NK-92 (cell line): ENCODE results near the gene FOXL2NB.

Experiments used
- DNase-seq: peaks from one replicate; lab custom pipeline; 2025; ENCODE audit not compliant: unreplicated experiment; lab: John Stamatoyannopoulos, UW

Gene FOXL2NB

DNA sequence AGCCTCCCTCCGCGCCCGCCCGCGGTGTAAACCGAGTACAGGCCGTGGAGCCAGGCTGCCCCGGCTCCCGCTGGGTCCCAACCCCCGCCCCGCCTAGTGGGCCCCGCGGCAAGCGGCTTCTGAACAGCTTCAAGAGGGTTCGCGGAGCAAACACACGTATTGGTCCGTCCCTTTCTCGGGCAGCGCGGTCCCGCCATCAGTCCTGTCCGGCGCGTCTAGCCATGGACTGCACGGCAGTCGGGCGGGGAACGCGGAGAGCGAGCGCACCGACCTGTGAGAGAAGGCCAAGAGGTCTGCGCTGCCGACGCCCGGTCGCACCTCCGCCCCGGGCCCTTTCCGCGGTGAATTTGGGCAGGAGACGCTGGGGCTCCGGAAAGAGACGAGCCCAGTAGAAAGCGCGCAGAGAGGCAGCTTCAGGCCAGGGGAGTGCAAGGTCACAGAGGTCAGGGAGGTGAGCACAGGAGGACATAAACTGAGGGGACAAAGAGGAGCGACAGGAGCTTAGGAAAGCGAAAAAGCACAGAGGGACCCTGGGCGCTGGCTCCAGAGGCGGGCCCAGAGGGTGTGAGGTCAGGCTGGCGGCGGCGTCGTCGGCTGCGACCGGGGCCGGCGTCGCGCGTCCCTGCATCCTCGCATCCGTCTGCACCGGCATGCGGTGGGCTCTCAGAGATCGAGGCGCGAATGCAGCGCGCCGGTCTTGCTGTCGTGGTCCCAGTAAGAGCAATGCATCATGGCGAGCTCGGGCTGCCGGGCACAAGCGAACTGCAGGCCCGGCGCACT lies 1.9 kb upstream of the FOXL2NB start:
- DNase-seq, result no peak

DNA sequence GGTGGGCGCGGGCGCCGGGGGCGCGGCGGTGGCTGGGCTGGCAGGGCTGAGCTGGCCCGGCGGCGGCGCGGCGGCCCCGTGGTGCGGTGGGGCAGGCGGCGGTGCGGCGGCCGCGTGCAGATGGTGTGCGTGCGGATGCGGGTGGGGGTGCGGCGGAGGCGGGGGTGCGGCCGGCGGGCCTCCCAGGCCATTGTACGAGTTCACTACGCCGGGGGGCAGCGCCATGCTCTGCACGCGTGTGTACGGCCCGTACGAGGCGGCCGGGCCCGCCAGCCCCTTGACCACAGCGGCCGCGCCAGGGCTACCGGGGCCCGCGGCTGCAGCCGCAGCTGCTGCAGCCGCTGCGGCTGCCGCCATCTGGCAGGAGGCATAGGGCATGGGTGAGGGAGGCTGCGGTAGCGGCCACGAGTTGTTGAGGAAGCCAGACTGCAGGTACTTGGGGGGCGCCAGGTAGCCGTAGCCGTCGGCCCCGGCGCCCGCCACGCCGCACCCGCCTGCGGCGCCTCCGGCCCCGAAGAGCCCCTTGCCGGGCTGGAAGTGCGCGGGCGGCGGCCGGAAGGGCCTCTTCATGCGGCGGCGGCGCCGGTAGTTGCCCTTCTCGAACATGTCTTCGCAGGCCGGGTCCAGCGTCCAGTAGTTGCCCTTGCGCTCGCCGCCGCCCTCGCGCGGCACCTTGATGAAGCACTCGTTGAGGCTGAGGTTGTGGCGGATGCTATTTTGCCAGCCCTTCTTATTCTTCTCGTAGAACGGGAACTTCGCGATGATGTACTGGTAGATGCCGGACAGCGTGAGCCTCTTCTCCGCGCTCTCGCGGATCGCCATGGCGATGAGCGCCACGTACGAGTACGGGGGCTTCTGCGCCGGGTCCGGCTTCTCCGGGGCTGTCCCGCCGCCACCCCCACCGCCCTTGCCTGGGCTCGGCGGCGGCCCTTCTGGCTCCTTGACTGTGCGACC lies 1.0 kb upstream of the FOXL2NB start:
- no peak for DNase-seq

- DNase-seq, result no peak
Observed at GRCh38 chr3:138947495-138948121, 591 bp downstream of the FOXL2NB start.

GRCh38 chr3:138948371-138949001 lies 1.5 kb downstream of the FOXL2NB start:
- DNase-seq, result no peak

- DNase-seq, result no peak
Observed at GRCh38 chr3:138949002-138949418, 2.0 kb downstream of the FOXL2NB start.

GRCh38 chr3:138949445-138950005 lies 2.5 kb downstream of the FOXL2NB start:
- DNase-seq, result no peak

DNA sequence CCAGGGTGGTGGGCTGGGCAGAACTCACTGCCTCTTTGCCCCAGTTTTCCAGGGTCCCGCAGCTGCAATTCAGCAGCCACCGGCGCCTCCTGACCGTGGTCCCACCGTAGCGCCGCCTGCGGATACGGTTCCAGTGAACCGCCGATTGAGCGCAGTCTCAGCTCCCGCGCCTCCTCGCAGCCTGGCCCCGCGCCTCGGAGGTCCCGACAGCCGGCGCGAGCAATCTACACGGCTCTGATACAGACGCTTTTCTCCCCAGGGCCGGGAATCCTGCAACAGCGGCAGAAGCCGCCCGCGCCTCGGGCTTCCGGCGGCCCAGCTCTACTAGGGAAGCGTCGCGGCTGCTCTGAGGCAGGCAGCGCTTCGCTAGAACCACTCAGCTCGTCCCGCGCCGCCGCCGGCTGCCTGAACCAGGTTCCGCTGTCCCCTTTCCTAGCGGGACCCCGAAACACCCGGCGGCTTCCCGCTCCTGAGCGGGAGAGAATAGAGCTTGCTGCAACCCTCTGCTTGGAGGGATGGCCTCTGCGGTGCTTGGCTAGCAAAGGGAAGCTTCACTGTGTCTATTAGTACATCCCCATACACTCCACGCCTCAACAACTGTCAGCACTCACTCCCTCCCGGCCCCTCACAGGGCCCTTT lies 3.1 kb downstream of the FOXL2NB start:
- no peak for DNase-seq

DNA sequence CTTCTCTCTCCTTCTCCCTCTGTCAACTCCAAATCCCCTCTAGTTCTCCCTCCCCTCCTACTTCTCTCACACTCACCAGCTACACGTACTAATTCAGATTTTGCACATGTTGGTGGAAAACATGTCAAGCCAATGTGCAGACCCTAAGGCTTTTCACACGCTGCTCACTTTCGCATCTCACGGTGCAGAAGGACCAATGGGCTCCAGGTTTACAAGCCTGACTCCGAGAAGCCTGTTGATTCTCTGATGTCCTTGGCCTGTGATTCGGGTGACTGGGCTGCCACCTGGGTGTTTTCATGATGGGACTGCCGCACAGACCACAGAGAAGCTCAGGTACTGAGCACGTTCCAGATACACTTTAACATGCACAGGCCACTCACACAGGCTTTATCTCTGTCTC lies 3.7 kb downstream of the FOXL2NB start:
- DNase-seq, result no peak

DNA sequence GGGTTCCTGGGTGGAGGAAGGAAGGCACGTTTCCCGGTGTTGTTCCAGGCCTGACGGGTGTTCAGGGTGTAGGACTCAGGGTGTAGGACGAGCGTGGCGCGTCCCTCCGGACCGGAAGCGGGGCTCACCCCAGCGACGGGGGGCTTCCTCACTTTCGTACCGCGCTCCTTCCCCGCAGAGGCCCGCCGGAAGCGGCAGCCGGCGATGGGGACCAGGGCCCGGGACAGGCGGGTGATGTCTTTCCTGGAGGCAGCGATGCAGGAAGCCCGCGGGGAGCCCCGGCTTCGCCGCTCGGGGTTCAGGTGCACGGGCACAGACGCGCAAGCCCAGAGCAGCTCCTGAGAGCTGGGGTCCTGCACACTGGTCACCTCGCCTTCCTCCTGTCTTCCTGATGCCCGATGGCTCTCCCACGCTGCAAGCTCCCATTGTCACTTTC lies 13.4 kb downstream of the FOXL2NB start:
- no peak for DNase-seq

DNA sequence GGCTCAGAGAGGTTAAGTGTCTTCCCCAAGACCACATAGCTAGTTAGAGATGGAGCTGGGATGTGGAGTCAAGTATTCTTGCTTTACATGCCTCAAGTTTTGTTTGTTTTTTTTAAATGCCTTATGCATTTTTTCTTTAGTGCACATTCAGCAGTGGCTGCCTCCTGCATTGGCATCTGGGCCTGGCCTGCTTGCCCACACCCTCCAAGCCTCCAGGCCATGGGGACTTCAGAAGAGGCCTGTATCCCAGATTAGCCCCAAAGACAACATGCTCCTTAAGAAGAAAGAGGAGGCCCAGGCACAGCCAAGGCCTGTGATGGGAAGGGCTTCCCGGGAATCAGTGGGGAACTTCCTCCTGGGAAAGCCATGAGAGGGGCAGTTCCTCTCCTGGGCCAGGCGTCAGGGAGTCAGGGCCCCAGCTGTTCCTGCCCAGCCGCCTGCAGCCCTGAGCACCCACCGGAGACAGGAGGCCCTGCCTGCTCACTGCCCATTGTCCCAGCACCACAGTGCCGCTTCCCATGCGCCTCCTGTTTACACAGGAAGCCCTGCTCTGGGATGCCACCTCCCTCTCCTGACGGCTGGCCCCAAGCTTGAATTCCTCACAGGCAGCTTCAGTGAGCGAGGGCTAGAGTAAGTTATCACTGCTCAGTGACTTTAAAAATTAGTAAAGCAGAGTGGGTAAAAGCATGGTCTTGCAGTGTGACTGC lies 16.0 kb downstream of the FOXL2NB start:
- DNase-seq, result no peak

DNA sequence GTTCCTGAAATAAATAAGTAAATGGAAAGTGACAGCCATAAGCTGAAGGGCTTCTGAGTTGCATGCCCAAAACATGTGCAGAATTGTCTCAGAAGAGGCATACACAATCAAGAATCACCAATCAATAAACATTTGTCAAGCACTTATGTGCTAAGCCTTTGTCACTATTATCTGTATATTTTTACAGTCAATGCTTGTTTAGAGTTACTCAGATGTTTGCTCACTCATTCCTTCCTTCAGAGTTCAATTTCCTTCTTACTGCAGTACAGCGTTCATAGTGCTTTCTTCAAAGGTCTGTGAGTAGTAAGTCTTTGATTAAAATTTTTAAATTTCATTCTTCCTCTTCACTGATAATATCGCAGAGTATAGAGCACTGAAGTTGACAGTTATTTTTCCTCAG lies 17.2 kb downstream of the FOXL2NB start:
- DNase-seq, result no peak

- DNase-seq, result no peak
Observed at GRCh38 chr3:138964923-138965322, 17.9 kb downstream of the FOXL2NB start.

DNA sequence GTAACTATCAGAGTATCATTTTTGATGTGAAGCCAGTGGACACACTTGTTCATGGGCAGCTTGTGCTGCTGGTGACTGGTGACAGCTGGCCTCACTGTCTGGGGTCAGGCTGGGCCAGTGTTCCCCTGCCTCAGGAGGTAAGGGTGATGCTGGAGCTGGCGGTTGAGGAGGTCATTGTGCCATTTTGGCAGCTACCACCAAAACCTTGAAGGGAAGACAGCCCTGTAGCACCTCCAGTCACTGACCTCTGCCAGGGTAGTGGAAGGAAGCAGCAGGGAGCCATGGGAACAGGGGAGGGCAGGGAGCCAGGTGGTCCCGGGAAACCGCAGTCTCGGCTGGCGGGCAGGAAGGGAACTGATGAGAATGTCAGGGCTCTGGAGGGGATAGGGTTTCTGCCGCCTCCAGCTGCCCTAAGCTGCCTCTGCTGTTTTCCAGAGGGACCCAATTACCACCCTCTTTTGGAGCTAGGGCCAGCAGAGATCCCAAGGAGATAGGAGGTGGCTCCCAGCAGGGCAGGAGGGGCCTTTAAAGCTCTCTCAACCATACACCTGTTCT lies 24.8 kb downstream of the FOXL2NB start:
- no peak for DNase-seq

- DNase-seq, result no peak
Observed at GRCh38 chr3:138972941-138973340, 25.9 kb downstream of the FOXL2NB start.

GRCh38 chr3:138974462-138974861 lies 27.4 kb downstream of the FOXL2NB start:
- no peak for DNase-seq

- DNase-seq, result no peak
Observed at GRCh38 chr3:138975351-138975750, 28.3 kb downstream of the FOXL2NB start.

DNA sequence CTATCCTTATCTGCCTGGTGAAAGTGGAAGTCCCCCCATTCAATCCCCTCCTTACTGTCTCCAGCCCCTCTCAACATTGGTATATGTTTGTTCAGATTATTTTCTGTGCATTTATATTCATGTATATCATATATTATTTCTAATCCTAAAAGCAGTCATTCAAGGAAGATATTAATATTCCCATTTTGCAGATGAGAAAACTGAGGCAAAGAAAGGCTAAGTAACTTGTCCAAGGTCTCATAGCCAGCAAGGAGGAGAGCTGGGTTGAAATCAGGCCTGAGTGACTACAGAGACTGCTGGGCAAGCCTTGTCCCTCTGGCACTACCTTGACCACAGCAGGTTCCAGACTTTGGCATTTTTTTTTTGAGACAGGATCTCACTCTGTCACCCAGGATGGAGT lies 29.0 kb downstream of the FOXL2NB start:
- DNase-seq, result no peak

DNA sequence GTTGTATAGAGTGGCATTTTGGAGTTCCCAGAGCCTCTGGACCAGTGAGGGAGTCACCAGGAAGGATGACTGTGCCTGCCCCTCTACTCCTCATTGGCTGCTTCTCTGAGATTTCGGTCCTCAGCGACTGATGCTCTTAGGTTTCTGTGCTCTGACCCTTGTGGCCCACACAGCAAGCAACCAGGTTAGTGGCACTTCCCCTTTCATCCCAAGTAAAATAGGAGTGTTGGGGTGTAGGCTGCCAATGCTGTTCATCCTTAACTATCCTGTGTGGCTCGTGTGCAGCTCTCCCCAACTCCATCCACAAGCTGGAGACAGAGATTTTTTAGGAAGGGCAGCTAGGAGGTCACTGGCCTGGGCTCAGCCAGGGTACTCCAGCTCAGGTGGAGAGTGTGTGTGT lies 37.8 kb downstream of the FOXL2NB start:
- DNase-seq, result no peak

- no peak for DNase-seq
Observed at GRCh38 chr3:138985932-138986331, 38.9 kb downstream of the FOXL2NB start.
